ENCODE results near the gene FTSJ1.

FTSJ1 gene

DNA sequence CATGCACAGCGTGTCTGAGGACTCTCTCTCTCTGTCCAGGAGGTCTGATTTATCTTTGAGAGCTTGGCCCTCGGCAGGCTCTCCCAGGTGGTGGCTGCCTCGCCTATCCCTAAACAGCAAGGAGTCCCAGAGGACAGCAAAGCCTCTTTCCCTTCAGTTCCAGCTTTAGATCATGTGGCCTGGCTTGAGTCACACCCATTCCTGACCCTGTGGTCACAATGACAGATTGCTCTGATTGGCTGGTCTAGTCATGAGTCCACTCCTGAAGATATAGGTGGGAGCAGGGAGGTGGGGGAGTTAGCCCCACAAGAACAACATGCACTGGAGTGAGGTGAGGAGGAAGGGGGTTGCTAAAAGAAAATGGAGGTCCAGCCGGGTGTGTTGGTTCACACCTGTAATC lies 20.7 kb downstream of the FTSJ1 start:
- TF ChIP-seq, protein P1, sequence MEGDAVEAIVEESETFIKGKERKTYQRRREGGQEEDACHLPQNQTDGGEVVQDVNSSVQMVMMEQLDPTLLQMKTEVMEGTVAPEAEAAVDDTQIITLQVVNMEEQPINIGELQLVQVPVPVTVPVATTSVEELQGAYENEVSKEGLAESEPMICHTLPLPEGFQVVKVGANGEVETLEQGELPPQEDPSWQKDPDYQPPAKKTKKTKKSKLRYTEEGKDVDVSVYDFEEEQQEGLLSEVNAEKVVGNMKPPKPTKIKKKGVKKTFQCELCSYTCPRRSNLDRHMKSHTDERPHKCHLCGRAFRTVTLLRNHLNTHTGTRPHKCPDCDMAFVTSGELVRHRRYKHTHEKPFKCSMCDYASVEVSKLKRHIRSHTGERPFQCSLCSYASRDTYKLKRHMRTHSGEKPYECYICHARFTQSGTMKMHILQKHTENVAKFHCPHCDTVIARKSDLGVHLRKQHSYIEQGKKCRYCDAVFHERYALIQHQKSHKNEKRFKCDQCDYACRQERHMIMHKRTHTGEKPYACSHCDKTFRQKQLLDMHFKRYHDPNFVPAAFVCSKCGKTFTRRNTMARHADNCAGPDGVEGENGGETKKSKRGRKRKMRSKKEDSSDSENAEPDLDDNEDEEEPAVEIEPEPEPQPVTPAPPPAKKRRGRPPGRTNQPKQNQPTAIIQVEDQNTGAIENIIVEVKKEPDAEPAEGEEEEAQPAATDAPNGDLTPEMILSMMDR (IDR thresholded peaks at IDR 0.05; ENCODE audit: control insufficient read depth, extremely low read depth, insufficient read depth), result no peak
- no peak for DNase-seq (ENCODE audit: low read depth)

DNA sequence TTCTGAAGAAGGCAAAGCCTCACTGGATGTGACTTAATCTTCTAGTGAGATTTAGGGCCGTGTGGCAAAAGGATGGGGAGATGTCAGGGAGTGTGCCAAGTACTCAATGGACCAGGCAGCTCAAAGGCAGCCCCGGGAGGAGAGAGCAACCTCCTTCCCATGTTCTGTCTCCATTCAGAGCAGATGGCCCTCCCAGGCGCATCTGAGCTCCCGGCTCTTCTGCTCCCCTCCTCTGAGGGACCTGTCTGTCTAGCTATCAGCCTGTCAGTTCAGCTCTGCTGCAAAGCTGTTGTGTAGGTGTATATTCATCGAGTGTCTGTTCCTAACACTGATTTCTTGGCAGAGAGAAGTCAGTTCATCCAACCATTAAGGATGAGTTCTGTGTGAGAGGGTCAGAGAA lies 21.9 kb downstream of the FTSJ1 start:
- TF ChIP-seq, protein P1 (IDR thresholded peaks at IDR 0.05; ENCODE audit: control insufficient read depth, extremely low read depth, insufficient read depth), result no peak
- DNase-seq (ENCODE audit: low read depth), result no peak
- H3K4me3 ChIP-seq (ENCODE audit: low read depth, low read length), result no peak overlapping the region

More for the DNA sequence above, 20.7 kb downstream of the FTSJ1 start:
- H3K4me3 ChIP-seq (ENCODE audit: low read depth, low read length), result no peak overlapping the region

DNA sequence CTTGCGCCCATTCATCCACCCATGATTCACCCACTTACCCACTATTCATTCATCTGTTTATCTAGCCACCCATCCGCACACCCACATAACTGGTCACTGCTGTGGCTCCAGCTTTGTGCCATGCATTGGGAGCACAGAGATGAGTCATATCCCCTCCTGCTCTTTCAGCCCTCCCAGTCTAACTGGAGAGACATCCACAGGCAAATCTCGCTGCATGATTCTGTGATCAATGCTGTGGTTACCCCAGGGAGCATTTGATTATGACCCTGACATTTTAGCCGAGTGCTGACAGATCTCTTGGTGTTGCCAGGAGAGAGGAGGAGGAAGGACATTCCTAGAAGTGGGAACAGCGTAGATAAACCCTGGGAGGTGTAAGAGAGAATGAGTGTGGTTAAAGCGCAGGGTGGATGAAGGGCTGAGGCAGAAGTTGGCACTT lies 22.4 kb downstream of the FTSJ1 start:
- DNase-seq (ENCODE audit: low read depth), result no peak
- TF ChIP-seq, protein P1 (IDR thresholded peaks at IDR 0.05; ENCODE audit: control insufficient read depth, extremely low read depth, insufficient read depth), result no peak
- no peak overlapping the region for H3K4me3 ChIP-seq (ENCODE audit: low read depth, low read length)

- H3K4me3 ChIP-seq (ENCODE audit: low read depth, low read length), result no peak overlapping the region
- TF ChIP-seq, protein P1 (IDR thresholded peaks at IDR 0.05; ENCODE audit: control insufficient read depth, extremely low read depth, insufficient read depth), result no peak
These were observed 28.3 kb downstream of the FTSJ1 start for GRCh38 chrX:48504261-48504660.

DNA sequence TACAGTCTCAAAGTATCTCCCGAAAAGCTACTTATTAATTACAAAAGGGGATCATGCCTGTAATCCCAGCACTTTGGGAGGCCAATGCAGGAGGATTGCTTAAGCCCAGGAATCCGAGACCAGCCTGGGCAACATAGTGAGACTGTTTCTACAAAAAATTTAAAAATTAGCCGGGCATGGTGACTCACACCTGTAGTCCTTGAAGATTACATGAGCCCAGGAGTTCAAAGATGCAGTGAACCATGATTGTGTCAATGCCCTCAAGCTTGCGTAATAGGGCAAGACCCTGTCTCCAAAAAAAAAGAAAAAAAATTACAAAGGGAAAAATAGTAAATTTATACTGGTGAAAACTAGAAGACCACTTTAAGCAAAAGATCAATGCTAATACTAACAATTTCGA lies 29.5 kb downstream of the FTSJ1 start:
- TF ChIP-seq, protein P1 (IDR thresholded peaks at IDR 0.05; ENCODE audit: control insufficient read depth, extremely low read depth, insufficient read depth), result no peak
- DNase-seq (ENCODE audit: low read depth), result no peak
- H3K4me3 ChIP-seq (ENCODE audit: low read depth, low read length), result no peak overlapping the region

More at GRCh38 chrX:48504261-48504660, 28.3 kb downstream of the FTSJ1 start:
- no peak for DNase-seq (ENCODE audit: low read depth)

DNA sequence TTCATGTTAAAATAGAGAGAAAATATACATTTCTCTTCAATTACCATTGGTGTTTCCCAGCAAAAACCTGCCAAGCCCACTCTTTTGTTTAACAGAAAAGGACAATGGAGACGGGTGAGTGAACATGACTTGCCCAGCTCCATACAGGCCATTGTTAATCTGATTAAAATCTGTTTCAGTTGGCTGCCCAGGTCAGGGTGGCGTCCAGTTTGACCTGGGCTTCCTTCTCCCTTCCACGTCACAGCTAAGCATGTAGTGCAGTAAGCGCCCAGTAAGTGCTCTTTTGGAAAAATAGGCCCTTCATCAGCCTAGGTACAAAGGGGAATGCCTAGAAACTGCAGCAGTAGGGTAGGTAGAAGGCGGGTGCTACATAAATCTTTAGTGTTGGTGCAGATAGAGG lies 31.2 kb downstream of the FTSJ1 start:
- no peak for DNase-seq (ENCODE audit: low read depth)
- no peak overlapping the region for H3K4me3 ChIP-seq (ENCODE audit: low read depth, low read length)
- TF ChIP-seq, protein P1 (IDR thresholded peaks at IDR 0.05; ENCODE audit: control insufficient read depth, extremely low read depth, insufficient read depth), result no peak
